Keratinocyte (primary cell): ENCODE results near the gene ELMOD1. TPM values are rescaled to one million over a fixed set of nuclear protein-coding genes. Genes with fewer than 3 reads are reported as not detected.

Experiments
- DNase-seq: peaks from one replicate; pipeline ENCODE4 v3.0.0-alpha.2; 2011; ENCODE audit warnings: low read depth, missing footprints, low spot score
- FAIRE-seq: peaks from 2 replicates; lab custom pipeline; 2011; peaks lifted over from hg19 to GRCh38; lab: Jason Lieb, UNC
- H2AFZ ChIP-seq: 2 replicates; pipeline ENCODE4 v1.6.0; 2012; ENCODE audit warnings: low read length, control low read depth, inconsistent platforms; ENCODE audit not compliant: control insufficient read depth
- H3K27ac ChIP-seq: 2 replicates; pipeline ENCODE4 v1.5.1; 2011; ENCODE audit warnings: low read length; ENCODE audit not compliant: control insufficient read depth, insufficient read depth
- H3K27me3 ChIP-seq: 3 replicates; pipeline ENCODE4 v1.6.0; 2011; ENCODE audit warnings: low read length; ENCODE audit not compliant: control insufficient read depth, insufficient read depth; ENCODE audit errors: extremely low read depth
- H3K36me3 ChIP-seq, 2 experiments: 2 replicates in 1 of 2; 3 replicates in 1 of 2; pipeline ENCODE4 v1.5.1; 2011; ENCODE audit warnings: low read length in 2 of 2, mild to moderate bottlenecking in 1 of 2; ENCODE audit not compliant: control insufficient read depth in 2 of 2, insufficient read depth in 2 of 2; ENCODE audit errors: extremely low read depth in 1 of 2
- H3K4me1 ChIP-seq: 3 replicates; pipeline ENCODE4 v1.5.1; 2011; ENCODE audit warnings: low read length; ENCODE audit not compliant: control insufficient read depth, insufficient read depth; ENCODE audit errors: extremely low read depth
- H3K4me2 ChIP-seq: 3 replicates; pipeline ENCODE4 v1.6.0; 2011; ENCODE audit warnings: low read depth, low read length; ENCODE audit not compliant: control insufficient read depth, insufficient read depth; ENCODE audit errors: extremely low read depth
- H3K4me3 ChIP-seq, 3 experiments: fragments of 200-600 bp in 1 of 3; sonication (generic) in 1 of 3; 2 replicates in 2 of 3; 3 replicates in 1 of 3; pipeline ENCODE4 v1.5.1; 2011 to 2016; ENCODE audit warnings: low read length in 3 of 3, mild to moderate bottlenecking in 3 of 3, control low read depth in 2 of 3, inconsistent platforms in 1 of 3, low read depth in 1 of 3, mixed read lengths in 1 of 3, mixed run types in 1 of 3, moderate library complexity in 1 of 3; ENCODE audit not compliant: control insufficient read depth in 2 of 3, insufficient read depth in 2 of 3; ENCODE audit errors: extremely low read depth in 1 of 3
- H3K79me2 ChIP-seq: 2 replicates; pipeline ENCODE4 v1.6.0; 2012; ENCODE audit warnings: low read length; ENCODE audit not compliant: control insufficient read depth, insufficient read depth
- H3K9ac ChIP-seq: 3 replicates; pipeline ENCODE4 v1.6.0; 2011; ENCODE audit warnings: low read length; ENCODE audit not compliant: control insufficient read depth, insufficient read depth; ENCODE audit errors: extremely low read depth
- H3K9me1 ChIP-seq: 3 replicates; pipeline ENCODE4 v1.6.0; 2011; ENCODE audit warnings: low read length; ENCODE audit not compliant: control insufficient read depth, insufficient read depth; ENCODE audit errors: extremely low read depth
- H3K9me3 ChIP-seq: 2 replicates; pipeline ENCODE4 v1.5.1; 2012; ENCODE audit warnings: low read depth, low read length; ENCODE audit not compliant: control insufficient read depth
- H4K20me1 ChIP-seq: 3 replicates; pipeline ENCODE4 v1.6.0; 2011; ENCODE audit warnings: low read length; ENCODE audit not compliant: control insufficient read depth, insufficient read depth; ENCODE audit errors: extremely low read depth
- EZH2 ChIP-seq: IDR thresholded peaks from one replicate; pipeline ENCODE4 v1.6.1; 2012; ENCODE audit warnings: inconsistent platforms, mild to moderate bottlenecking, low read length, moderate library complexity
- dilution Hi-C: fragments of 300-500 bp; cut with MboI; formaldehyde crosslinking; loops from one replicate; pipeline ENCODE4 v1.7.0; 2020; ENCODE audit warnings: low sequenced_read_pairs; ENCODE audit not compliant: extremely low pct_ligation_motif_present
- polyA plus RNA-seq, 5 experiments: library from polyadenylated mRNA; depleted of rRNA in 3 of 5; stranded (reverse) in 3 of 5; stranded (forward) in 1 of 5; unstranded in 1 of 5; fragments of >200 nt; gene quantifications; 1 replicate in 1 of 5; 2 replicates in 3 of 5; 3 replicates in 1 of 5; pipeline versions ENCODE4 v1.2.1 to v1.2.3, GENCODE V29; 2011 to 2012; ENCODE audit warnings: missing spikeins in 2 of 5, low read depth in 1 of 5, low replicate concordance in 1 of 5
- TF ChIP-seq, protein P1 (sequence below), 3 experiments: IDR thresholded peaks in 1 of 3; conservative IDR thresholded peaks in 1 of 3; optimal IDR thresholded peaks in 1 of 3; 2 replicates in 2 of 3; 3 replicates in 1 of 3; pipeline versions ENCODE3 to v1.5.1; 2011; ENCODE audit warnings: low read length in 3 of 3, mild to moderate bottlenecking in 3 of 3, moderate library complexity in 2 of 3, control low read depth in 1 of 3, inconsistent platforms in 1 of 3; ENCODE audit not compliant: insufficient read depth in 2 of 3; ENCODE audit errors: extremely low read depth in 1 of 3

Gene ELMOD1
- polyA plus RNA-seq, 1 donor (not counting 4 experiments of a cell fraction or from before 2014, with no cell fraction given), result 0.63 TPM

DNA sequence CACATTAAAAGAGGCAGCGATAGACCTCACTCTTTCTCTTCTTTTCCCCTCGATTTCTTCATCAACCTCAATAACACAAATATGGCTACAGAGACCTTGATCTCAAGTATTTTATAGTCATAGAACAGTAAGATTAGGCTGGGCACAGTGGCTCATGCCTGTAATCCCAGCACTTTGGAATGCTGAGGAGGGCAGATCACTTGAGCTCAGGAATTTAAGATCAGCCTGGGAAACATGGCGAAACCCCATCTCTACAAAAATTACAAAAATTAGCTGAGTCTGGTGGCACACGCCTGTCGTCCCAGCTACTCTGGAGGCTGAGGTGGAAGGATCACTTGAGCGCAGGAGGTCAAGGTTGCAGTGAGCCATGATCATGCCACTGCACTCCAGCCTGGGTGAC, 106.3 kb downstream of the ELMOD1 start:
- H2AFZ ChIP-seq, result no peak overlapping the region
- no peaks in the 10 kb centered on the region for H3K79me2 ChIP-seq
- H3K4me1 ChIP-seq, result peaks cover 9% of the 10 kb centered on the region
- no peaks in the 10 kb centered on the region for H3K36me3 ChIP-seq
- FAIRE-seq (no peak), DNase-seq (no peak)
- no peak overlapping the region for H3K27ac ChIP-seq
- H4K20me1 ChIP-seq, result no peaks in the 10 kb centered on the region
- no peak overlapping the region for H3K9ac ChIP-seq
- H3K27me3 ChIP-seq, result no peaks in the 10 kb centered on the region
- H3K9me1 ChIP-seq, result no peaks in the 10 kb centered on the region
- no peaks in the 10 kb centered on the region for H3K9me3 ChIP-seq
- H3K4me2 ChIP-seq, result no peak overlapping the region
- TF ChIP-seq EZH2, result no peak
- TF ChIP-seq, protein P1, sequence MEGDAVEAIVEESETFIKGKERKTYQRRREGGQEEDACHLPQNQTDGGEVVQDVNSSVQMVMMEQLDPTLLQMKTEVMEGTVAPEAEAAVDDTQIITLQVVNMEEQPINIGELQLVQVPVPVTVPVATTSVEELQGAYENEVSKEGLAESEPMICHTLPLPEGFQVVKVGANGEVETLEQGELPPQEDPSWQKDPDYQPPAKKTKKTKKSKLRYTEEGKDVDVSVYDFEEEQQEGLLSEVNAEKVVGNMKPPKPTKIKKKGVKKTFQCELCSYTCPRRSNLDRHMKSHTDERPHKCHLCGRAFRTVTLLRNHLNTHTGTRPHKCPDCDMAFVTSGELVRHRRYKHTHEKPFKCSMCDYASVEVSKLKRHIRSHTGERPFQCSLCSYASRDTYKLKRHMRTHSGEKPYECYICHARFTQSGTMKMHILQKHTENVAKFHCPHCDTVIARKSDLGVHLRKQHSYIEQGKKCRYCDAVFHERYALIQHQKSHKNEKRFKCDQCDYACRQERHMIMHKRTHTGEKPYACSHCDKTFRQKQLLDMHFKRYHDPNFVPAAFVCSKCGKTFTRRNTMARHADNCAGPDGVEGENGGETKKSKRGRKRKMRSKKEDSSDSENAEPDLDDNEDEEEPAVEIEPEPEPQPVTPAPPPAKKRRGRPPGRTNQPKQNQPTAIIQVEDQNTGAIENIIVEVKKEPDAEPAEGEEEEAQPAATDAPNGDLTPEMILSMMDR (optimal IDR thresholded peaks at IDR 0.05 in 1 of 3, IDR thresholded peaks at IDR 0.05 in 1 of 3, conservative IDR thresholded peaks at IDR 0.05 in 1 of 3; ENCODE audit: extremely low read depth in 1 of 3, insufficient read depth in 2 of 3, low read length in 3 of 3), result no peak
- no peak overlapping the region for H3K4me3 ChIP-seq
- dilution Hi-C loops, result no loop called here

GRCh38 chr11:107699371-107700285, 108.7 kb downstream of the ELMOD1 start:
- H3K4me2 ChIP-seq, result no peak overlapping the region
- peaks cover 12% of the 10 kb centered on the region for H3K4me1 ChIP-seq
- no peak overlapping the region for H3K4me3 ChIP-seq
- no peaks in the 10 kb centered on the region for H3K9me3 ChIP-seq
- DNase-seq (no peak), FAIRE-seq (peak; percentile 26)
- no peaks in the 10 kb centered on the region for H3K79me2 ChIP-seq
- no peak overlapping the region for H3K9ac ChIP-seq
- H3K9me1 ChIP-seq, result no peaks in the 10 kb centered on the region
- no peak overlapping the region for H2AFZ ChIP-seq
- H3K27ac ChIP-seq, result no peak overlapping the region
- H4K20me1 ChIP-seq, result no peaks in the 10 kb centered on the region
- dilution Hi-C loops, result no loop called here
- no peaks in the 10 kb centered on the region for H3K27me3 ChIP-seq
- no peaks in the 10 kb centered on the region for H3K36me3 ChIP-seq
- TF ChIP-seq, protein P1 (optimal IDR thresholded peaks at IDR 0.05 in 1 of 3, IDR thresholded peaks at IDR 0.05 in 1 of 3, conservative IDR thresholded peaks at IDR 0.05 in 1 of 3; ENCODE audit: extremely low read depth in 1 of 3, insufficient read depth in 2 of 3, low read length in 3 of 3), result no peak
- TF ChIP-seq EZH2, result no peak
